C1 segment of cervical spinal cord (tissue), 14 donors: ENCODE results near the gene TNFAIP8L1.

Source experiments
- DNase-seq, 14 donors: peaks; one replicate each; lab custom pipeline; 2025; lab: John Stamatoyannopoulos, UW

Gene TNFAIP8L1

GRCh38 chr19:4700693-4700970 is 61.3 kb downstream of the TNFAIP8L1 start:
- DNase-seq = no peak

- DNase-seq = no peak
These were observed 62.2 kb downstream of the TNFAIP8L1 start for GRCh38 chr19:4701557-4701956.

GRCh38 chr19:4702764-4703163 is 63.4 kb downstream of the TNFAIP8L1 start:
- no peak for DNase-seq

- no peak for DNase-seq
These were observed 64.5 kb downstream of the TNFAIP8L1 start for GRCh38 chr19:4703671-4704316.

- peak in 2 of 14 donors; percentile 24 to 78 for DNase-seq
These were observed 65.0 kb downstream of the TNFAIP8L1 start for GRCh38 chr19:4704317-4704673.
